Stimulated activated CD4-positive, alpha-beta T cell treated with anti-CD3 and anti-CD28 coated beads, TNF-alpha, amount 100 ng/mL, for 24 hours (primary cell): ENCODE data around the gene DHX40.
"Not testable (repeated sequence)": the region's sequence is repeated elsewhere in the genome, so short reads cannot be mapped to it uniquely, and the experiment has no call there.

ENCODE experiments used
- DNase-seq, 3 experiments: peaks; one replicate each; pipeline ENCODE4 v3.0.0-alpha.2; 2020; ENCODE audit warnings: low read depth in 3 of 3

DHX40 gene

GRCh38 chr17:59627770-59628171 is 62.4 kb downstream of the DHX40 start:
- no peak for DNase-seq

DNA sequence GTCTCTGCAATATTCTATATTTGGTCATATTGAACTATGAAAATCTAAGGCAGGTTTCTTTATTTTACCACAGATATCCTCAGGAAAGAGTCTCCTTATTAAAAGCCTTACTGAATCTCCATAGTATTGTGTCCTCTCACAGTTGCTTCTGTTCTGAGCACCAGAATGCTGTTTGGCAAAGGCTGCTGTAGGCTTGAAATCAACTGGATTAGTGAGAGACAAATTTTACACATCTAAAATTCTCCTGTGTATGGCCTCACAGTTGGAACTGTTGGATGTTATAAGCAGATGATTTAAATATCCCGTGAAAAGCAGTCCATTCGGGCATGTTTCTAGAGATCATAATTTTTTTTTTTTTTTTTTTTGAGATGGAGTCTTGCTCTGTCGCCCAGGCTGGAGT is 63.8 kb downstream of the DHX40 start:
- no peak for DNase-seq

GRCh38 chr17:59631276-59631675 is 65.9 kb downstream of the DHX40 start:
- DNase-seq = no peak

GRCh38 chr17:59632398-59632797 is 67.0 kb downstream of the DHX40 start:
- DNase-seq = no peak

DNA sequence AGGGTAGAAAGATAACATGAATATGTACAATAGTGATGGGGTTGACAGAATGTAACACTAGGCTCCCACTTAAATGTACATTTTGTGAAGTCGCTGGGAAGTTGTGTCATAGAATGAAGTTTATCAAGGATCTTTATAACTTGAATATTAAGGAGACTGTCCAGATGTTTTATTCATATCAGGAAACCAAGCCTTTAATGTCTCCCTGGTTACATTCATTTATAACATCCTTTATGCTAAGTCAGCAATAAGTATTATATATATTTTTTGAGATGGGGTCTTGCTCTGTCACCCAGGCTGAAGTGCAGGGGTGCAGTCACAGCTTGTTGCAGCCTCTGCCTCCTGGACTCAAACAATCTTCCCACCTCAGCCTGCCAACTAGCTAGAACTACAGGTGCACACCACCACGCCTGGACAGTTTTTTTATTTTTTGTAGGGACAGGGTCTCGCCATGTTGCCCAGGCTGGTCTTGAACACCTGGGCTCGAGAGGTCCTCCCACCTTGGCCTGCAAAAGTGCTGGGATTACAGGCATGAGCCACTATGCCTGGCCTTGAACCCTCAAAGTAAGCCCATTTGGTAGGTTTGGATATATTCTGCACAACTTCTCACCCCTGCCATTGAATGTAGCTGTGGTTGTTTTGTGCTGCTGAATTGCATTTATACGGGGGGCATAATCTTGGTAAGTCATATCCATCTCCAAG is 68.4 kb downstream of the DHX40 start:
- no peak for DNase-seq

DNA sequence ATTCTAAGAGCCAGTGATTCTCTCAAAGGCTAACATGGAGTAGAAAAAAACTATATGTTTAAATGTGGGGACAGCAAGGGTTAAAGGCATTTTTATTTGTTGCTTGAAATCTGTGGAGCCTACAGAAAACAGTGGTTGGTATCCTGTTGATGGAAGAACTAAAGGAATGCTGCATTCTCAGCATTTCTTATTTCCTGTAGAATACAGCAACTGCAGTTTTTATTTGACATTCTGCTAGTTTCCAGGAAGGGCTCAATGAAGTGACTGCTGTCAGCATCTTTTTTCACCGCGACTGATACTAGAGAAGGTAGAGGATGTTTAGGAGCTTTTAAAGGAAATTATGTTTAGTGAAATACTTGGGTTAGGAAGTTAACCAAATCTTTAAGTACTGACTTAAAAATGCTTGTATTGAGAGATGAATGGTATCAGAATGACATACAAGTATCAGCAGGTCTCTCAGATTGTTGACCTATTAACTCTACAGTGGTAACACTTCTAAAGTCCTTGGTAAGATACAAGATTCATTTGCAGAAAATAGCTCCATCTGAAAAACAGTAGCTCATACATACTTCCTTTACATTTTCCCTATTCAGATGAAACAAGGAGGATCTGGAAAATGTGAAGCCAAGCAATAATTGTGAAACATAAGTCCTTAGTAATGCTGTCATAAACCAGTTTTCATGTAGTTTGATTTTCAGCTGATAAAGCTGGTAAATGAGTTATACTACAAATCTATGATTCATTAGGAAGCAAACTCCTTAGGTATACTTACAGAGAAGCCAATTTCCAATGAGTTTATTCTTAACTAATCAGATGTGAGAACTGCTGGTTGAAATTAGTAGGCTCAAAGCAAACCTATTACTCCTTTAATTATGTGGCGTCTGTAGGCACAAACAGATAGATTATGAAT is 69.5 kb downstream of the DHX40 start:
- no peak for DNase-seq

GRCh38 chr17:59637611-59638310 is 72.4 kb downstream of the DHX40 start:
- DNase-seq = no peak

GRCh38 chr17:59638553-59638952 is 73.1 kb downstream of the DHX40 start:
- no peak for DNase-seq

GRCh38 chr17:59641799-59642484 is 76.5 kb downstream of the DHX40 start:
- DNase-seq = no peak

- no peak for DNase-seq
Observed at GRCh38 chr17:59642565-59642964, 77.2 kb downstream of the DHX40 start.

GRCh38 chr17:59643159-59644140 is 78.0 kb downstream of the DHX40 start:
- no peak for DNase-seq

GRCh38 chr17:59647288-59647687 is 81.9 kb downstream of the DHX40 start:
- DNase-seq = no peak

GRCh38 chr17:59649886-59650285 is 84.5 kb downstream of the DHX40 start:
- DNase-seq = no peak

- no peak for DNase-seq
Observed at GRCh38 chr17:59650642-59651041, 85.2 kb downstream of the DHX40 start.

GRCh38 chr17:59651346-59651745 is 85.9 kb downstream of the DHX40 start:
- no peak for DNase-seq

DNA sequence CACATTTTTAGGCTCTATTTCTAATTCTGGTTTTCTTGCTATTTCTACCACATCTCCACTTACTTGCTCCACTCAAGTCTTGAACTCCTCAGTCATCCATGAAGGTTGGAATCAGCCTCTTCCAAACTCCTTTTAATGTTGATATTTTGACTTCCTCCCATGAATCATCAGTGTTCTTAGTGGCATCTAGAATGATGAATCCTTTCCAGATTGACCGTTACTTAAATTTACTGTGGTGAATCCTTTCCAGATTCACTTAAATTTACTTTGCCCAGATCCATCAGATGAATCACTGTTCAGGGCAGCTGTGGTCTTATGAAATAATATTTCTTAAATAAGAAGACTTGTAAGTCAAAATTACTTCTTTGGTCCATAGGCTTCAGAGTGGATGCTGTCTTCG is 86.7 kb downstream of the DHX40 start:
- DNase-seq = no peak

DNA sequence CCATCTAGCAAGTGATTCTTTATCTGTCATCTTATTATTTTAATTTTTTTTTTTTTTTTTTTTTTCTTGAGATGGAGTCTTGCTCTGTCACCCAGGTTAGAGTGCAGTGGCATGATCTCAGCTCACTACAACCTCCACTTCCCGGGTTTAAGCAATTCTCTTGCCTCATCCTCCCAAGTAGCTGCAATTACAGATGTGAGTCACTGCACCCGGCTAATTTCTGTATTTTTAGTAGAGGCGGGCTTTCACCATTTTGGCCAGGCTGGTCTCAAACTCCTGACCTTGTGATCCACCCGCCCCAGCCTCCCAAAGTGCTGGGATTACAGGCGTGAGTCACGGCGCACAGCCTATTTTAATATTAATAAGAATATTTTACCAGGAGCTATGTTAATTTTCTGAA is 91.2 kb downstream of the DHX40 start:
- DNase-seq = not testable (repeated sequence)
